Stimulated activated CD8-positive, alpha-beta memory T cell treated with anti-CD3 and anti-CD28 coated beads, Interleukin-4, amount 100 ng/mL, for 48 hours (primary cell): ENCODE data around the gene SAMSN1.
"Not testable (repeated sequence)": the region's sequence is repeated elsewhere in the genome, so short reads cannot be mapped to it uniquely, and the experiment has no call there.

Experiments used
- DNase-seq: peaks from one replicate; pipeline ENCODE4 v3.0.0-alpha.2; 2020

SAMSN1 gene

GRCh38 chr21:14562959-14563358 is 16.8 kb upstream of the SAMSN1 start:
- no peak for DNase-seq

- no peak for DNase-seq
Observed at GRCh38 chr21:14560555-14560954, 14.4 kb upstream of the SAMSN1 start.

- no peak for DNase-seq
Observed at GRCh38 chr21:14560139-14560538, 14.0 kb upstream of the SAMSN1 start.

GRCh38 chr21:14559102-14559501 is 13.0 kb upstream of the SAMSN1 start:
- no peak for DNase-seq

- no peak for DNase-seq
Observed at GRCh38 chr21:14557413-14557812, 11.3 kb upstream of the SAMSN1 start.

- DNase-seq: no peak
Observed at GRCh38 chr21:14554948-14555347, 8.8 kb upstream of the SAMSN1 start.

- no peak for DNase-seq
Observed at GRCh38 chr21:14553422-14553821, 7.3 kb upstream of the SAMSN1 start.

GRCh38 chr21:14551741-14552140 is 5.6 kb upstream of the SAMSN1 start:
- no peak for DNase-seq

- no peak for DNase-seq
Observed at GRCh38 chr21:14550135-14550534, 4.0 kb upstream of the SAMSN1 start.

- DNase-seq: no peak
Observed at GRCh38 chr21:14548779-14549178, 2.7 kb upstream of the SAMSN1 start.

- no peak for DNase-seq
Observed at GRCh38 chr21:14547834-14548513, 1.9 kb upstream of the SAMSN1 start.

- DNase-seq: not testable (repeated sequence)
Observed at GRCh38 chr21:14546719-14547118, 604 bp upstream of the SAMSN1 start.

GRCh38 chr21:14543983-14544382 is 2.1 kb downstream of the SAMSN1 start:
- DNase-seq: no peak

GRCh38 chr21:14542638-14543037 is 3.5 kb downstream of the SAMSN1 start:
- no peak for DNase-seq

- peak; percentile 36 for DNase-seq
Observed at GRCh38 chr21:14541841-14542490, 4.1 kb downstream of the SAMSN1 start.

- no peak for DNase-seq
Observed at GRCh38 chr21:14538483-14538882, 7.6 kb downstream of the SAMSN1 start.

- DNase-seq: no peak
Observed at GRCh38 chr21:14536929-14537328, 9.2 kb downstream of the SAMSN1 start.

GRCh38 chr21:14535702-14536101 is 10.4 kb downstream of the SAMSN1 start:
- no peak for DNase-seq

GRCh38 chr21:14533499-14534428 is 12.4 kb downstream of the SAMSN1 start:
- no peak for DNase-seq

- no peak for DNase-seq
Observed at GRCh38 chr21:14531757-14532316, 14.3 kb downstream of the SAMSN1 start.

GRCh38 chr21:14530592-14530991 is 15.5 kb downstream of the SAMSN1 start:
- no peak for DNase-seq

GRCh38 chr21:14528815-14529214 is 17.3 kb downstream of the SAMSN1 start:
- DNase-seq: no peak
